ACHN (cell line): ENCODE measurements around the gene MNT.
A peak's percentile ranks its signal among the peaks of the same experiment; 100 is the strongest.

Source experiments
- DNase-seq: peaks from one replicate; pipeline ENCODE4 v3.0.0-alpha.2; 2015
- in situ Hi-C: cut with HindIII; loops from 2 replicates; pipeline ENCODE4 v1.10.0; 2017; ENCODE audit warnings: low sequenced_read_pairs, low pct_ligation_motif_present, low pct_unique_long_range_greater_than_20kb

The MNT gene

DNA sequence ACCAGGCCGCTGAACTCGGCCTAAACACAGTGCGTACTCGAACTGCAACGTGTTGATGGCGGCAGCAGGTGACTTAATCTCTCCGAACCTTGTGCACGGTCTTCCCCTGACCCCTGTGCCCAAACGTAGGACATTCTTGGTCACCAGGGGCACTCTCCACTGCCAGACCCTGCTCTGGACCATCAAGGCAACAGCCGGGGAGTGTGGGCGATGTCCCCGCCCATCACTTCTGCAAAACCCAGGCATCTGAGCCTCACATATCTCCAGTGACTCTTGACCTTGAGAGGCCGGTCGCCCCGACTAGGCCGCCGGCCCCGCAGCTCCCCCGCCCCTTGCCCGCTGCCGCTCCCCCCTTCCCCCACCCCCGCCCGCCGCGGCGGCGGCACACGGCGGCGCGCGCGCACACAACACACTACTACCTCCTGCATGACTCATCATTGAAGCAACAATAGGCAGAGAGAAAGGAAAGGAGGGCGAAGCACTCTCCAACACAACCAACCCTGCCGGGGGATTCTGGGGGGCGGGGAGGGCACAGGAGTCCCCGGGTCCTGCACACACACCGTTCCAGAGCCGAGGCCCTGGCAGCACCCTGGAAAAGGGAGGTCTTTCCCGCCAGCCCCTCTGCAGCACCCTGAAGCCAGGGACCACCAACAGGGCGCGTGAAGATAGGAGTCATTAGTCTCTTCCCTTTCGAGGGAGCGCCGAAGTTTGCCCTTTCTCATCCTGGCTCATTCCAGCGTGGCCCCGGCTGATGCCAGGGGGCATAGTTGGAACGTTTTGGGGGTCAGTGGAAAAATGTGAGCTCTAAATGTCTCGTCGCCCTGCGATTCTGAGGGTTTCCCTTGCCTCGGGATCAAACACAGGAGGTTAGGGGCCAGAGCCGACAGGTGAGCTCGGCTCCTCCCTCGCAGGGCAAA, 1.9 kb downstream of the MNT start:
- DNase-seq, result peak; percentile 85

DNA sequence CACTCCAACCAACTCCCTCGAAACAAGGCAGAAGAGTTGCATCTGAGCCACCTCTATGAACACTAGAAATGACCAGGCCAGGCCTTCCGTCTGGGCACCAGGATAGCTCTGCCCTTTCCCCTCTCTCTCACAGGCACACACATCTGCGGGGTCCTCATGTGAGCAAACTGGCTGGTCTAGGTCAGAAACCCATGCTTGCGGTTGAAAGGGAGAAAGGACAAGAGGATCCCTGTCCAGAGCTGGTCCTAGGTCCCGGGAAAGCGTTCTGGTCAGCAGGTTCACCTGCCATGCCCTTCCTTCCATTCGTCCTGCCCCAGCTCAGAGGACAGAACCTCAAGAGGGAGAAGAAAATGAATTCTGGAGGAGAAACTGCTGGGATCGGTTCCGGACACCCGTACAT, 2.7 kb downstream of the MNT start:
- no peak for DNase-seq
- in situ Hi-C loops, result no loop called here

More for the DNA sequence above, 1.9 kb downstream of the MNT start:
- in situ Hi-C loops, result no loop called here

DNA sequence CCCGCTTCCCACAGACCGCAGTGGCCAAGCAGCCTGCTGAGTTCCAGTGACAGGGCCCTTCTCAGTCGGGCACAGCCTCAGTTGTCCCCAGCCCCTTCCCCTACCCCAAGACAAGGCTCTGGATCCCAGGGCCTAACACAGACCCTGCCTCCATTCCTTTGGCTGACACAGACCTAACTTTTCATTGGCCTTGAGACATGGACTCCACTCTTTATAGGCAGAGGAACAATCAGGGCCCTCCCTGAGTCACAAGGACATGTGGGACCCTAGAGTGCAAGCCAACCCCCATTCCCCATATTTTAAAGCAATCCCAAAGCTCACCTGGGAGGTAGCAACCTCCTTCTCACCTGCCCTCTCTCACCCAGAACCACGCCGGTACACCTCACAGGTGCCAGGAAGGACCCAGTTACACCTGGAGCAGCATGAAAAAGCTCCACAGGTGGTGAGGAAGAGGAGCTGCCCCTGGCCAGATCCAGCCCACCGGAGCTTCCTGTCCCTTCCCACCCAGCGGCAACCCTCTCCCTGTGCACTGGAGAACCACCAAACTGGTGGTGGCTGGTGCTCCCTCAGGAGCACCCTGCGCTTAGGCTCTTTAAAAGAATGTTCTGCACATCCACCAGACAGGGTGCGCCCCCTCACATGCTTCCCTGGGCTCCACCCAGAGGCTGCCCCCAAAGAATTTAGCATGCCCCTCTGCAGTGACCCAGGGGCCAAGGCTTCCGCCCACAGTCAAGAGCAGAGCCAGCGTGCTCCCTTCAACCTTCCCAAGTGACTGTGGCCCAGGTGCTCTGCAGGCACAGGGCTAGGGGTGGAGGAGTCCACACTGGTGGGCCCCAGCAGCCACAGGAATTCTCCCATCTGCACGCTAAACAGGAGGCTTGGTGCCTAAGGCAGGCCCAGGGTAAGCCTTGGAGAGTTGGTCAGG, 3.4 kb downstream of the MNT start:
- no peak for DNase-seq
- in situ Hi-C loops, result no loop called here

DNA sequence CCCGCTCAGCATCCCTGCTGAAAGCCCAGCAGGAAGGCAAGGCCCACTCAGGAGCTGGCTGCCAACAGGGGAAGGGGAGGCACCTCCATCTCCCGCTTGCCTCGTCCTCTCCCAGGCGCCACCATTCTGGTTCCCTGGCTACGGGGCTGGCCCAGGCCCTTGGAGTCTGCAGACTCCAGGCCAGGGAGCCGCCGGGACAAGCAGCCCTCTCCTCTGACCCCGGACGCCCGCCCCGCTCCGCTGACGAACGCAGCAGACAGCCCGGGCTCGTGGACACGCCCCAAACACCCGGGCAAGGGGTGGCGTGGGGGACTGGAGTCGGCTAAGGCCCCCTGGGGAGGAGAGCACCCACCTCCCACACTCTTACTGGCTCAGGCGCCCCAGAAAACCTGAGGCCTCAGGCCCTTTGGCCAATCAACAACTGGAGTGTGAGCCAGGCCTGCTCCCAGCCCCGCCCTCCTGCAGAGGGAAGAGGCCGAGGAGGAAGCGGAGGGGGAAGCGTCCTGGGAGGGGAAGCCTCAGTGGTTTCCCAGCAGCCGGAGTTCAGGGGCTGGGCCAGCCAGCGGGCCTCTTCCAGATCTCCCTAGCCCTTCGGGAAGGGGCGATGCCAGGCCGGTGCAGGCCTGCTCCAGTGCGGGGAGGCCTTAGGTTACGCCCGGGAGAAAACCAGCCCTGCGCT, 4.2 kb downstream of the MNT start:
- in situ Hi-C loops, result no loop called here
- peak; percentile 99 for DNase-seq

DNA sequence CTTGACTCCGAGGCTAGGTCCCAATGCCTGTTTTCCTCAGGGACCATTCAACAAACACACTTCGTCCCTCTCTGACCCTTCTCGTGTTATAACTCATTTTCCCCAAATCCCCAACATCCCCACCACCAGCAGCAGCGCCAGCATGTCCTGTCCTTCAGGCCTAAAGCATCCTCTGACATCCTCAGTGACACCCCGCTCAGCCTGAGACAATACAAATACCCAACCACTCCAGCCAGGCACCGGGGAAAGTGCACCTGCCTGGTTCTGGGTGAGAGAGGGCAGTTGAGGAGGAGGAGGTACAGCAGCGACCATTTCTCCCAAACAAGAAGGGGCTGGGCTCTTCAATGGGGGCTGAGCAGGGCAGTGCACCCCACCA, 4.7 kb downstream of the MNT start:
- in situ Hi-C loops, result no loop called here

DNA sequence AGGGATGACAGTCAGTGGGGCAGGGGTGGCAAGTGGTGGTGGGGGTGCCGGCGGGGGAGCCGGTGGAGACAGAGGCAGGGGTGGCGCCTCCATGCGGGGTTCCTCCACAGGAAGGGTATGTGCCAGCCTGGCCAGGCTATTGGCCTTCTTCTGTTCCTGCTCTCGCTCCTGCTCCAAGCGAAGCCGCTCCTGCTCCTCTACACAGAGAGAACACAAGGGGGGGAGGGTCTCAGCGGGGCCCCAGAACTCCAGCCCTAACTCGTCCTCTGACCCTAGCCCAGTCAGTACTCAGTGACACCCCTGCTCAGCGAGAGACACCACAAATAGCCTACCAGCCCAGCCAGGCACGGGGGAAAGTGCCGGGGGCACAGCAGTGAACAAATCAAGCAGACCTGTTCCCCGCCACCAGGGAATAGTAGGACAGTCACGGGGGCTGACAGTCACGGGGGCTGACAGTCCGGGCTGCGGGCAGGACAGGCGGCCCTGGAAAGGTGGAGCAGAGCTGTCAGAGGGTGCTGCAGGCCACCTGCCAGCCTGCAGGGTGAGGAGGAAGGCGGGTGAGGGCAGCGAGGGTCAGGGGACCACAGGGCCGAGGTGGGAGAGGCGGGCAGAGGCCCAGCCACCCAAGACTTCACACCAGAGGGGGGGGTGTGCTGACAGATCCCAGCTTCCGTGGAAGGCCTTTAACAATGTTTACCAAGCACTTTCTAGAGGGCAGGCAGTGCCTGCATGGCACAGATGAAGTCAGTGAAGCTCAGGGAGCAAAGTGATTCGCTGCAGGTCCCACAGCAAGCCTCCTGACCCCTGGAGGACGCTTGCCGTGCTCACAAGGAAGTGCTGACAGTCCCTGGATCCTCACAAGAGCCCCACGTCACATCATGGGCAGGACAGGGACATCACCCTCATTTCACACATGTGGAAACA, 5.3 kb downstream of the MNT start:
- DNase-seq, result peak; percentile 67
- in situ Hi-C loops, result no loop called here

More for the DNA sequence above, 4.7 kb downstream of the MNT start:
- DNase-seq, result no peak

DNA sequence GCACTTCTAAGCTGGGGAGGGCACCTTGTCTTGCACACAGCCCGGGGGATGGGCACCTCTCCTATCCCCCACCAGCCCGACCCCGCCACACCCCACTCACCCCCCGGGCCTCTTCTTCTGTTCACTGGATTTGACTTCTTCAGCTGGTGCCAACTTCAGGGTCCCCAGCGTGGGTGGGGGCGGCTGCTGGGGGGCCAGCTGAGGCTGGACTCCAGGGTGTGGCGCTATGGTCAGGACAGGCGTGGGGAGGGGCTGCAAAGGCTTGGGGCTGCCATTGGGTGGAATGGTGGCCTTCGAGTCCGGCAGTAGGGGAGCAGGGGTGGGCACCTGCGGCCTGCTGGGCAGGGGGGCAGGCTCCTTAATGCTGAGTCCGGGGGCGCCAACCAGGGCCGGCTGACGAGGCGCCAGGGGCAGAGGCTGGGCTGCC, 6.1 kb downstream of the MNT start:
- DNase-seq, result no peak
- in situ Hi-C loops, result no loop called here

DNA sequence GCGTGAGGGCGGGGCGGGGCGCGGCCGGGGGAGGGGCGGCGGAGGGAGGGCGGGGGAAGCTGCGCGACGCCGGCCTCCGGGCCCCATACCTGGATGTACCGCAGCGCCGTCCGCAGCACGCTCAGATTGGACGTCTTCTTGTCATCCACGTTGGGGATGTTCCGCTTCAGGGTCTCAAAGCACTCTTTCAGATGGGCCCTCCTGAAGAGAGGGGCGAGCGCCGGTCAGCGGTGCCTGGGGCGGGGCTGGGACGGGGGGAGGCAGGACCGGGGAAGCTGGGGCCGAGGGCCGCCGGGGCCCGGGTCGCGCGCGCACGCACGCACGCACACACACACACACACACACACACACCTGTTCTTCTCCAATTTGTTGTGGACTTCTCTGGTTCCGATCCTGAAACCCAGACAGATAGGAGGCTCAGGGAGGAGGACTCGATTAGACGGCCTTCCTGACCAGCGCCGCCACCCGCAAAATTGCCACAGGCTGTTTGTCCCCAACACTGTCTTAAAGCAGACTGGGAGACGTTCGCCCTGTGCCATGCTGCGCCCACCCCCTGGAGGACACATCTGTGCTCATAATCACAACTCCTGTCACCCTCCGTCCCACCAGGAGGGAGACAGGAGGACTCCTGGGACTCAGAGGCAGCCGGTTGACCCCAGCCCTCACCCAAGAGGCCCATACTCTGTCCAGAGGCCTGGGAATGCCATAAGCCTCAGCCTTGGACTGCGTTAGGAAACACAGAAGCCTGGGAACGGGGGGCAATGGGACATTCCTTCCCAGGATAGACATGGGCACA, 6.7 kb downstream of the MNT start:
- in situ Hi-C loops, result no loop called here
- DNase-seq, result no peak

DNA sequence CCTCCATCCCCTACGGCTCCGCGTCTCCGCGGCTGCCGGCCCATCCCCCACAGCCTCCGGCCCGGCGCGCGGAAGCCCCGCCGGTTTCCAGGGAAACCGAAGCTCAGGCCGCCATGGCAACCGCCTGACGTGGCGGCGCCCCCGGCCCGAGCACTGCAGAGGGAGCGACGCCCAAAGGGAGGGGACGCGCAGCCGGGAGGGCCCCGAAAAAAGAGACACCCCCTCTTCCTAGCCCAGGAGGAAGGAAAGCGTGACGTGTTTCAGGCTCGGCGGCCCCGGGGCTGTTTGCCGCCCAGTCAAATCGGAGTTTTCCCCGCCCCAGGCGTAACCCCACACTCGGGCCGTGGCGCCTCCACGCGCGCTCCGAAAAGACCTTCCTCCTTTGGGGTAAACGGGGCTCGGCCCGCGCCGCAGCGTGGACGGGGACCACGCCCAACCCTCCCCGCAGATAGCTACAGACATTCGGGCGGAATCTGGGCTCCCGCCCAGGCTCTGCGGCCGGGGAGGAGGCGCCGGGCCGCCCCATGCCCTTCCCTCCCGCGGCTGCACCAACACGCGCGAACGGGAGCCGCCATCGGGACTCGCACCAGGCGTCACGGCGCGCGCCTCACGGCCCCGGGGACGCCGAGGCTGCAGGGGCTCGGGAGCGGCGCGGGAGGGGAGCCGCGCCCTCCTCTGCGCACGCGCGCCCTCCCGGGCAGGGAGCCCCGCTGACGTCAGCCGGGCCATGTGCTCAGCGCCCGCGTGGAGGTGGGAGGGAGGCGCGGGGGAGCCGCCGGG, 7.5 kb downstream of the MNT start:
- DNase-seq, result peak; percentile 92
- in situ Hi-C loops, result no loop called here

DNA sequence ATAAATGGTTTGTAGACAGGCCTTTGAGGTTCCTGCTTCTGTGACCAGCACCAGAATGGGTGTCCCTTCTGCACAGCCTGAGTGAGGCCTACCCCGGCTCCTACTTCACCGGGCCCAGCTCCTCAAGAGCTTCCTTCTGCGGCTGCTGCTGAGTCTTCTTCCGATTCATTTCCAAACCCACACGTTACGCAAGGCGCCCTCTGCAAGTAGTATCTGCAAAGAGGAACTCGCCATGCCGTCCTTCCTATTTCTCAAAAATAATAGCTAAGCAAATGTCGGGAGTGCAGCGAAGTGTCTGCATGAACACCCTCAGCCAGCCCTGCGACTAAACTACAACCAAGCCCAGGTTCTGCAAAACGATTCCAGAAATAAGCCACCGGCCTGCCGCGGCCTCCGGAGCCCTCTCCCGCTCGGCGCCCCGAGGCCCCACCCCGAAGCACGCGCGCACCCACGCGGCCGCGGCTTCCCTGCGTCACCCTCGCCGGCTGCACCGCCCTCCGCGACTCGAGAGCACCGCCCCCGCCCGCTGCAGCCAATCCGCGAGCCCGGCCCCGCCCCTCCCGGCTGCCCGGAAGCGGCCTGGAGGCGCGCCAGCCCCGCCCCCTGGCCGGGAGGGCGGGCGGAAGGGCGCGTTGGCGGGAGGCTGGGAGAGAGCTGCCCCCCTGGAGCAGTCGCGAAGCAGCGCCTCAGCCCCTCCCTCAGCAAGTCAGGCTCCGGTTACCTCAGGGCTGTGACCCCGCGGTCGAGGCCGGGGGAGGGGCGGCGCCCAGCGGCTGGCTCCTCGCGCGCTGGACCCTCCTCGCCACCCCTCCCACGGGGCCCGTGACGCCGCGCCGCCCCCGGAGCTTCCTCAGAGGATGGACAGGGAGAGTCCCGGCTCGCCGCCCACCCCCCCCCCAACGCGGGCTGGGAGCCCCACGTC, 8.3 kb downstream of the MNT start:
- peak; percentile 96 for DNase-seq
- in situ Hi-C loops, result no loop called here

DNA sequence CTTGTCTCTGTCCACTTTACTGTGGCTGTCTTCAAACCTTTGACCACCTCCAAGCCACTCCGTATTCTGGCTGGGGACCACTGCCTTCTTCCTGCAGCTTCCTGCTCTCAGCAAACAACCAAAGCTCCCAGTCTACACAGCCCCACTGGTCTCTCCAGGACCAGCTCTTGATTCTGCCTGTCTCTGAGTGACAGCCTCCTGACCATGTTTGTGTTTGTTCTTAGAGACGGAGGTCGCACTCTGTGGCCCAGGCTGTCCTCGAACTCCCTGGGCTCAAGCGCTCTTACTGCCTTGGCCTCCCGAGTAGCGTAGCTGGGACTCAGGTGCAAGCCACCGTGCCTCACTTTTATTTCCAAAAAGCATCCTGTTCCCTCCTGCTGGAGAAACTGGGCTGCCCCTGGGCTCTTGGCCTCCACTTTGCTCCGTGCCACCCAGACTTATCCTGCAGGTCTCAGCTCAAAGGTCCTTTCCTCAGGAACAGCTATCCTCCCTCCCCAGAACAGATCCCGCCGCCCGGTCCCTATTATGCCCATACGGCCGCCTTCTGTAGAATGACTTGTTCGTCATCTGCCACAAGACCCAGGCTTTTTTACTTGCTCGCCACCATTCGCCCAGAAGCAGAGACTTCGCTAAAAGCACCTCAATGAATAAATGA, 9.1 kb downstream of the MNT start:
- in situ Hi-C loops, result no loop called here
- DNase-seq, result no peak

DNA sequence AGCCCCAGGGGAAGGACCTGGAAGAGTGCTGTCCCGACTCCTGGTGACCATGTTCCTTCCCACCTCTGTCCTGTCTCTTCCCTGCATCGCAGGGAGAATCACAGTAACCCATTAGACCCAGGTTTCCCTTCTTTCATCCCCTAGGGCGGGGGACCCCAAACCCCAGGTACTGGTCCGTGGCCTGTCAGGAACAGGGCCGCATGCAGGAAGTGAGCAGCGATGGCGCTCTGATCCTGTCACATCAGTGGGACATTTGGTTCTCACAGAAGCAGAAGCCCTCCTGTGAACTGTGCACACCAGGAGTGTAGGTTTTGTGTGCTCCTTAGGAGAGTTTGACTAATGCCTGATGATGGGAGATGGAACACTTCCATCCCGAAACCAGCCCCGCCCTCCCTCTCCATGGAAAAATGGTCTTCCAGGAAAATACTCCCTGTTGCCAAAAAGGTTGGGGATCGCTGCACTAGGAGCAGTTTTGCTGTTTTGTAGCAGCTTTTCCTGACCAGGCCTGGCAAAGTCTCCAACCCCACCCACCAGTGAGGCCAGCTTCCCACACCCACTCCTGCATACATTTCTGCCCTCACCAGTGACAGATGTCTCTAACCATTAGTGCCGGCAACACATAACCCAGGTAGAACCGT, 10.5 kb downstream of the MNT start:
- DNase-seq, result no peak
- in situ Hi-C loops, result no loop called here

DNA sequence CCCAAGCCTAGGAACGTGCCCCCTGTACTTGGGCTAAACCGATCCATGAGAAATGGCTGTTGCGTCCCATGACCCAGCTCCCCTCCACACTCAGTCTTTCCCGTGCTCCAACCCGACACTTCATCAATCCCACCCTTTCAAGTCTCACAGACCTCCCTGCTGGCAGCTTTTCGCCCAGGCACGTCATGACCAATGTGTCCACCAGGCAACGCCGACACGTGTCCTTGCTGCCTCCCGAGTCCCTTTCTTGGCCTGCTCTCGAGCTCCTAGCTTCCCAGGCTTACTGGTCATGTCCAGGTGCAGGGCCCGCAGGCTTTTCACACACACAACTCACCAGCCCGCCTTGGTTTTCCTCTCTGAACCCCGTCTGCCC, 12.2 kb downstream of the MNT start:
- no peak for DNase-seq
- in situ Hi-C loops, result no loop called here

DNA sequence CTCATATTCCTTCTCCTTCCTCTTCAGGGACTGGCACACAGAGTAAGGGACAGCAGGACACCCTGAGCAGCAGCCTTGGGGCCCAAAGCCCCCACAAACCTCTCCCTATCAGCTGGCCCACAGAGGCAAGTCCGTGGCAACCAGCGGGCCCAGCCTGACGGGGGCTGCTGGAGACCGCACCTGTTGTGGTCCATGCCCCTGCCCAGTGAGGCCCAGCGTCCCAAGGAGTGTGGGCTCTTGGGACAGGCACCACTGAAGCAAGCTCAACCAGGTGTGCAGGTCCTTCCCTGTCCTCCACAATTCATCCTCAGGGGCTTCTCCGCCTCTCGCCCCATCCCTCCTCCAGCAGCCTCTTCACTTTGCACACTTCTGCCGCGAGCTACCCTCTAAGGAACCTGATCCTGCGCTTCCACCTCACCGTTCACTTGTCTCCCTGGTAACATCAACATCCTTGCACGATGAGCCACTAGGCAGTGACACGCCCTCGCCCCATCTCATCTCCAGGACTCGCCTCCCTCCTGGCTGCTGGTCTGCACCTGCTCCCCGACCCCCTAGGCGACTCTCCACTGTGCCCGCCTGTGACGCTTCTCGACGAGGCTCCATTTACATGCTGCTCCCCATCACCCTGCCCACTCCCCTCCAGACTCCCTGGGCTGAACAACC, 12.7 kb downstream of the MNT start:
- in situ Hi-C loops, result no loop called here
- DNase-seq, result no peak
